K562 (cell line): ENCODE measurements around the gene LRRC7. TPM values are rescaled to one million over a fixed set of nuclear protein-coding genes. Genes with fewer than 3 reads are reported as not detected.
A peak's percentile ranks its signal among the peaks of the same experiment; 100 is the strongest.

Source experiments
- ADNP ChIP-seq: fragments of 200-800 bp; sonication (Bioruptor generic); IDR thresholded peaks from 2 replicates; pipeline ENCODE4 v1.6.1; 2016; ENCODE audit warnings: missing genetic modification characterization, missing compliant biosample characterization
- BCOR ChIP-seq: fragments of 450-650 bp; IDR thresholded peaks from 2 replicates; pipeline ENCODE4 v1.6.1; 2016
- DEAF1 ChIP-seq: fragments of 450-650 bp; formaldehyde crosslinking; IDR thresholded peaks from 2 replicates; pipeline ENCODE4 v1.4.0; 2020; ENCODE audit warnings: mild to moderate bottlenecking, moderate library complexity
- E4F1 ChIP-seq: fragments of 250-450 bp; sonication (Bioruptor Pico); IDR thresholded peaks from 2 replicates; pipeline ENCODE4 v1.5.0; 2021; ENCODE audit warnings: mild to moderate bottlenecking, borderline replicate concordance
- ETS2 ChIP-seq: IDR thresholded peaks from 2 replicates; pipeline ENCODE4 v1.6.1; 2016; ENCODE audit warnings: borderline replicate concordance, missing genetic modification characterization, mild to moderate bottlenecking, moderate library complexity, missing compliant biosample characterization; ENCODE audit not compliant: poor library complexity, severe bottlenecking
- FOXK2 ChIP-seq, 2 experiments: fragments of 450-650 bp; IDR thresholded peaks in 1 of 2; conservative IDR thresholded peaks in 1 of 2; 2 replicates each; pipeline ENCODE4 v1.6.1; 2016; ENCODE audit warnings: low read depth in 2 of 2, mild to moderate bottlenecking in 1 of 2
- GATA2 ChIP-seq: sonication (generic); formaldehyde crosslinking; IDR thresholded peaks from 2 replicates; pipeline ENCODE4 v1.4.0; 2020; ENCODE audit warnings: mild to moderate bottlenecking, missing genetic modification reagents
- HINFP ChIP-seq: fragments of 450-650 bp; conservative IDR thresholded peaks from 2 replicates; pipeline ENCODE4 v1.6.1; 2016; ENCODE audit warnings: missing genetic modification characterization, low read depth, mild to moderate bottlenecking, control low read depth, missing compliant biosample characterization
- KDM1A ChIP-seq, 2 experiments: fragments of 450-650 bp; IDR thresholded peaks; 2 replicates each; pipeline ENCODE4 v1.6.1; 2016; ENCODE audit warnings: mild to moderate bottlenecking in 2 of 2
- KLF16 ChIP-seq: IDR thresholded peaks from 2 replicates; pipeline ENCODE4 v1.6.1; 2016; ENCODE audit warnings: antibody characterized with exemption
- L3MBTL2 ChIP-seq: fragments of 450-650 bp; IDR thresholded peaks from 2 replicates; pipeline ENCODE4 v1.6.1; 2016; ENCODE audit warnings: mild to moderate bottlenecking, moderate library complexity
- NR1H2 ChIP-seq: sonication (generic); formaldehyde crosslinking; IDR thresholded peaks from 2 replicates; pipeline ENCODE4 v1.4.0; 2020; ENCODE audit warnings: mild to moderate bottlenecking, missing genetic modification reagents
- NR3C1 ChIP-seq: sonication (generic); formaldehyde crosslinking; IDR thresholded peaks from 2 replicates; pipeline ENCODE4 v1.8.1; 2022; ENCODE audit warnings: missing genetic modification reagents
- PHF21A ChIP-seq: fragments of 450-650 bp; IDR thresholded peaks from 2 replicates; pipeline ENCODE4 v1.6.1; 2017; ENCODE audit warnings: low read depth, borderline replicate concordance
- RBM22 ChIP-seq: fragments of 200-400 bp; formaldehyde crosslinking; IDR thresholded peaks from 2 replicates; pipeline ENCODE4 v1.6.1; 2018; ENCODE audit warnings: low read length, low read depth; ENCODE audit not compliant: poor library complexity, severe bottlenecking
- SNIP1 ChIP-seq: fragments of 450-650 bp; IDR thresholded peaks from 2 replicates; pipeline ENCODE4 v1.7.1; 2017; ENCODE audit warnings: low read depth, mild to moderate bottlenecking
- TCF7L2 ChIP-seq: fragments of 150-350 bp; IDR thresholded peaks from 2 replicates; pipeline ENCODE4 v1.6.1; 2016; ENCODE audit warnings: low read depth, mild to moderate bottlenecking, low read length, moderate library complexity
- TRIM24 ChIP-seq, 2 experiments: fragments of 450-650 bp; IDR thresholded peaks; 2 replicates each; pipeline ENCODE4 v1.6.1; 2016
- ZBED1 ChIP-seq: IDR thresholded peaks from 2 replicates; pipeline ENCODE4 v1.6.1; 2014
- ZKSCAN8 ChIP-seq: fragments of 200-800 bp; sonication (Bioruptor generic); IDR thresholded peaks from 2 replicates; pipeline ENCODE4 v1.6.1; 2016; ENCODE audit warnings: missing genetic modification characterization, missing compliant biosample characterization
- ZNF146 ChIP-seq: IDR thresholded peaks from one replicate; pipeline ENCODE4 v1.6.1; 2018; ENCODE audit warnings: missing compliant biosample characterization; ENCODE audit not compliant: unreplicated experiment
- ZNF311 ChIP-seq: fragments of 250-450 bp; sonication (Bioruptor Pico); IDR thresholded peaks from 2 replicates; pipeline ENCODE4 v1.4.0; 2020; ENCODE audit warnings: mild to moderate bottlenecking, moderate library complexity
- ZNF436 ChIP-seq: fragments of 250-450, 450-650 bp; sonication (Bioruptor Pico); formaldehyde crosslinking; IDR thresholded peaks from 2 replicates; pipeline ENCODE4 v1.7.0; 2020; ENCODE audit warnings: mild to moderate bottlenecking
- ZNF644 ChIP-seq: fragments of 200-800 bp; sonication (Bioruptor generic); IDR thresholded peaks from 2 replicates; pipeline ENCODE4 v1.6.1; 2016; ENCODE audit warnings: low read depth, missing genetic modification characterization, missing compliant biosample characterization
- polyA plus RNA-seq, 8 experiments: library from polyadenylated mRNA; depleted of rRNA in 4 of 8; stranded (reverse) in 5 of 8; unstranded in 3 of 8; fragments of >200 nt; fragmentation: Nextera tagmentation in 2 of 8; fragmentation: Illumina TruSeq in 1 of 8; extraction: Ambion mirVana in 2 of 8; extraction: Trizol in 1 of 8; gene quantifications; 2 replicates each; pipeline versions ENCODE4 v1.2.1 to v1.2.3, GENCODE V29; 2011 to 2014; ENCODE audit warnings: inconsistent platforms in 1 of 8, missing spikeins in 1 of 8
- total RNA-seq, 7 experiments: library from RNA; depleted of rRNA in 6 of 7; stranded (reverse); fragments of >200 nt in 6 of 7; fragmentation: Illumina TruSeq in 2 of 7; extraction: Trizol in 2 of 7; gene quantifications; 2 replicates each; pipeline versions ENCODE4 v1.2.1 to v1.2.3, GENCODE V29; 2011 to 2021; ENCODE audit warnings: low replicate concordance in 1 of 7

The LRRC7 gene
- total and polyA plus RNA-seq, 9 of the 15 experiments (the other 6 are each of a cell fraction or from before 2014, with no cell fraction given), result 0.09 to 0.94 (median 0.49) TPM

GRCh38 chr1:70042090-70042731 is 474.5 kb downstream of the LRRC7 start (continued):
- no peak for TF ChIP-seq ETS2
- TF ChIP-seq ZNF644 (tag), result no peak
- no peak for TF ChIP-seq SNIP1
- peak in 1 of 2 experiments; percentile 41; a peak in 1 of 4 replicates for TF ChIP-seq FOXK2 (conservative IDR thresholded peaks at IDR 0.05 in 1 of 2, IDR thresholded peaks at IDR 0.05 in 1 of 2; ENCODE audit: low read depth in 2 of 2)
- no peak for TF ChIP-seq TCF7L2
- no peak for TF ChIP-seq NR3C1 (CRISPR knock-in tag)
- TF ChIP-seq PHF21A, result no peak
- no peak for TF ChIP-seq GATA2 (CRISPR knock-in tag)
- TF ChIP-seq ZNF146 (CRISPR knock-in tag), result no peak
- TF ChIP-seq RBM22, result no peak
- TF ChIP-seq TRIM24 (IDR thresholded peaks at IDR 0.05), result no peak
- TF ChIP-seq ZNF436, result no peak
- TF ChIP-seq ZKSCAN8, result peak; percentile 64; the same call in 1 of the 2 replicates
- no peak for TF ChIP-seq ADNP (tag)
- TF ChIP-seq ZBED1, result no peak
- TF ChIP-seq BCOR, result no peak
- no peak for TF ChIP-seq DEAF1
- no peak for TF ChIP-seq KDM1A (IDR thresholded peaks at IDR 0.05)
- no peak for TF ChIP-seq NR1H2 (CRISPR knock-in tag)
- TF ChIP-seq KLF16, result 0 out of 2 replicates have a peak, but pooled peaks have one; percentile 2
- TF ChIP-seq ZNF311 (CRISPR knock-in tag), result no peak
- TF ChIP-seq E4F1 (CRISPR knock-in tag), result no peak
- no peak for TF ChIP-seq L3MBTL2
- TF ChIP-seq HINFP (tag), result no peak
